Prostate gland (tissue), 2 donors: ENCODE measurements around the gene CD101. TPM values are rescaled to one million over a fixed set of nuclear protein-coding genes. Genes with fewer than 3 reads are reported as not detected.

Experiments
- DNase-seq: peaks from one replicate; pipeline ENCODE4 v3.0.0-alpha.2; 2019; ENCODE audit warnings: low spot score
- H3K27ac ChIP-seq, 2 donors: fragments of 200-600 bp; sonication (generic); 2 replicates each; pipeline ENCODE4 v1.5.1; 2017 to 2019
- H3K27me3 ChIP-seq: fragments of 200-600 bp; sonication (generic); replicated peaks from 2 replicates; pipeline ENCODE4 v1.5.1; 2019; ENCODE audit not compliant: insufficient read depth
- H3K36me3 ChIP-seq, 2 donors: fragments of 200-600 bp; sonication (generic); 1 replicate in 1 of 2; 2 replicates in 1 of 2; pipeline versions ENCODE4 v1.5.1 to v1.8.1; 2017 to 2019
- H3K4me1 ChIP-seq: fragments of 200-600 bp; sonication (generic); replicated peaks from 2 replicates; pipeline ENCODE4 v1.5.1; 2019
- H3K4me3 ChIP-seq, 2 donors: fragments of 200-600 bp; sonication (generic); 2 replicates each; pipeline ENCODE4 v1.5.1; 2017 to 2019
- H3K9me3 ChIP-seq: fragments of 200-600 bp; sonication (generic); 2 replicates; pipeline ENCODE4 v1.5.1; 2017
- CTCF ChIP-seq, 4 experiments: fragments of 200-600 bp in 2 of 4; fragments of 450-650 bp in 2 of 4; sonication (generic) in 2 of 4; IDR thresholded peaks; 1 replicate in 3 of 4; 2 replicates in 1 of 4; pipeline ENCODE4 v1.5.1; 2016 to 2019; ENCODE audit warnings: antibody characterized with exemption in 4 of 4, mild to moderate bottlenecking in 2 of 4, moderate library complexity in 2 of 4
- POLR2A ChIP-seq: fragments of 450-650 bp; IDR thresholded peaks from one replicate; pipeline ENCODE4 v1.6.1; 2016; ENCODE audit warnings: antibody characterized with exemption, mild to moderate bottlenecking
- POLR2AphosphoS5 ChIP-seq: sonication (generic); formaldehyde crosslinking; IDR thresholded peaks from one replicate; pipeline ENCODE4 v1.6.1; 2017; ENCODE audit warnings: antibody characterized with exemption
- WGBS: methylation state at CpG from one replicate; pipeline ENCODE4 v1.1.5; 2018; 5-methylcytosine and 5-hydroxymethylcytosine counted together
- intact Hi-C: fragments of 100-400 bp; cut with DNase I; formaldehyde crosslinking; loops from one replicate; pipeline ENCODE4 v1.14.2; 2022
- total RNA-seq, 2 donors: library from RNA; depleted of rRNA; stranded (reverse); fragments of >200 nt; gene quantifications; one replicate each; pipeline ENCODE4 v1.1.0, GENCODE V29; 2016

Gene CD101
- total RNA-seq, 2 donors from 2014 or later = 0.59 to 1.1 TPM

DNA sequence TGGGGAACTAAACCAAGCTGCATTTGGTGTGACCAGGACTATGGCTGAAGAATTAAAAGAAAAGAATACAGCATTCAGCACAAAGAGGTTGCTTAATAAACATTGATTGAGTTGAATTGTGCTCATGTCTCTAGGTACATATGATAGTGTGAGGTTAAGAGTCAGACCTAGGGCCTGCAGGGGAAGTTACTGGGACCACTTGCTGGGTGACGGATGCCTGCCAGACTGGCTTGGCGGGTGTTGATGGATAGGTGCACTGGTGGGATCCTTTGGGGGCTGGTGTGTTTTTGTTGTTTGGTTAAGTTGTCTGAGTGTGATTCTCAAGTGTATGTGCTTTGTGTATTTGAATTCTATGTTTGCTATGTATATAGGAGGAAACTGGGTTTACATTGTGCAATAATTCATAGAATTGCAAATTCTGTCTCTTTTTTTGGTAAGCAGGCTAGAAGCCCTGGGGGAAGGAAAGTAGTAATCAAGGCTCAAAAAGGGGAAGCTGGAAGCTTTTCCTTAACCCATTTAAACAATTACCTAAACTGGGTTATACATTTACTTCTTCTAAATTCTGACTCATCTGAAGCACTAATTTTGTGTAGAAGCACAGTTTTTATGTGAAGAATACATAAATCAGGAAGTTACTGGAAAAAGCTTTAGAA is 1.8 kb downstream of the CD101 start:
- H3K4me3 ChIP-seq = no peak overlapping the region
- no peaks in the 10 kb centered on the region for H3K36me3 ChIP-seq
- no peak for DNase-seq
- no peak overlapping the region for H3K27ac ChIP-seq
- TF ChIP-seq POLR2AphosphoS5 (no peak), CTCF (IDR thresholded peaks at IDR 0.05) (no peak), POLR2A (no peak)
- no peaks in the 10 kb centered on the region for H3K9me3 ChIP-seq
- intact Hi-C loops = no loop called here
- 91% methylated on average over 2 of the region's 2 CpGs for WGBS
- H3K4me1 ChIP-seq = no peaks in the 10 kb centered on the region
- no peaks in the 10 kb centered on the region for H3K27me3 ChIP-seq

GRCh38 chr1:117007719-117008013 is 6.1 kb downstream of the CD101 start:
- no peaks in the 10 kb centered on the region for H3K9me3 ChIP-seq
- H3K4me3 ChIP-seq = no peak overlapping the region
- 96% methylated on average over 2 of the region's 2 CpGs for WGBS
- no peaks in the 10 kb centered on the region for H3K36me3 ChIP-seq
- TF ChIP-seq POLR2AphosphoS5 = no peak
- TF ChIP-seq POLR2A = no peak
- TF ChIP-seq CTCF (IDR thresholded peaks at IDR 0.05) = no peak
- no peaks in the 10 kb centered on the region for H3K27me3 ChIP-seq
- H3K4me1 ChIP-seq = no peaks in the 10 kb centered on the region
- intact Hi-C loops = no loop called here
- no peak for DNase-seq
- H3K27ac ChIP-seq = no peak overlapping the region

DNA sequence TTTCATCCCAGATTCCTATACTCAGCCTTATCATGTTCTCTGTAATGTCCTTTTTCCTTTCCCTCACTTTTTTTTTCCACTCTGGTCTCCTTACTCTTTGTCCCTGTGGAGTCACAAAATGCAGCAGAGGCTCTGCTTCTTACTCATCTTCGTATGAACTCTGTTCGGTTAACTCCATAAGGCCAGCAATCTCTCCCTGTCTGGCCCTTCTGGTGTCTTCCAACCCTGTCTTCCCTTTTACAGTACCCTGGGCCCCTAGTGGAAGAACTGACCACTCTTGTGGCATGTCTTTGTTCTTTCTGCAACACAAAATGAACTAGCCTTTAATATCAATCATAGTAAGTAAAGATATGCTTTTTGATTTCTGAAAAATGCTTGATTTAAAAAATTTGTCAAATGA is 7.1 kb downstream of the CD101 start:
- 77% methylated on average over 2 of the region's 2 CpGs for WGBS
- Histone ChIP-seq H3K27ac (no peak overlapping the region), H3K36me3 (no peaks in the 10 kb centered on the region), H3K9me3 (no peaks in the 10 kb centered on the region), H3K27me3 (no peaks in the 10 kb centered on the region), H3K4me3 (no peak overlapping the region), H3K4me1 (no peaks in the 10 kb centered on the region)
- no peak for DNase-seq
- TF ChIP-seq CTCF (IDR thresholded peaks at IDR 0.05) = no peak
- TF ChIP-seq POLR2A = no peak
- no peak for TF ChIP-seq POLR2AphosphoS5
- intact Hi-C loops = no loop called here

DNA sequence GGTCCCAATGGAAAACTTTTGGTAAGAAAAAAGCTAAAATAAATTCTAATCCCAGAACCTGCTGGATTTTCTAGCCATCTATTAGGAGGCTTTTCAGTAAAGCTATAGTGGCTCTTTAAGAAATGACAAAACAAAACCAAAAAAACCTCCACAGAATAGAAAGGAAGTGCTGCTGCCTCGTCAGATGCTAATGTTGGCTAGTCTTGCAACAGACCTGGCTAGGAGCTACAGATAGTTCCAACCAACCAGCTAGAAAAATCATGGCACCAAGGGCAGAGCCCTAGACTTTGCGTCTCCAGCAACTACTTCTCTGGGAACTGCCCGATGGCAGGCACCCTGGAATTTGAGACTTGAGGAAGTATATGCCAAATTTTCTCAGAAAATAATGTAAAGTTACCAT is 7.6 kb downstream of the CD101 start:
- Histone ChIP-seq H3K9me3 (no peaks in the 10 kb centered on the region), H3K27ac (no peak overlapping the region)
- TF ChIP-seq CTCF (IDR thresholded peaks at IDR 0.05) (no peak), POLR2AphosphoS5 (no peak), POLR2A (no peak)

GRCh38 chr1:117010310-117010969 is 8.9 kb downstream of the CD101 start:
- WGBS = 97% methylated on average over 3 of the region's 3 CpGs

More for the DNA sequence above, 7.6 kb downstream of the CD101 start:
- H3K36me3 ChIP-seq = no peaks in the 10 kb centered on the region
- H3K4me1 ChIP-seq = no peaks in the 10 kb centered on the region
- no peak for DNase-seq
- intact Hi-C loops = no loop called here
- H3K4me3 ChIP-seq = no peak overlapping the region
- WGBS = 69% methylated on average over 3 of the region's 3 CpGs
- H3K27me3 ChIP-seq = no peaks in the 10 kb centered on the region

More at GRCh38 chr1:117010310-117010969, 8.9 kb downstream of the CD101 start:
- Histone ChIP-seq H3K4me3 (no peak overlapping the region), H3K27me3 (no peaks in the 10 kb centered on the region), H3K27ac (no peak overlapping the region), H3K9me3 (no peaks in the 10 kb centered on the region), H3K4me1 (no peaks in the 10 kb centered on the region), H3K36me3 (no peaks in the 10 kb centered on the region)
- no peak for DNase-seq
- TF ChIP-seq CTCF (IDR thresholded peaks at IDR 0.05) (no peak), POLR2A (no peak), POLR2AphosphoS5 (no peak)
- intact Hi-C loops = no loop called here
